PC-9 (cell line): Measurements from ENCODE around the gene PDK2. TPM values are rescaled to one million over a fixed set of nuclear protein-coding genes. Genes with fewer than 3 reads are reported as not detected.
A peak's percentile ranks its signal among the peaks of the same experiment; 100 is the strongest.

Source experiments
- BruUV-seq: library from RNA; stranded (reverse); fragments of 400-500 nt; replicated peaks from 2 replicates; lab custom pipeline; 2021; lab: Mats Ljungman, UMichigan
- CTCF ChIA-PET: fragments of 300-600 bp; sonication (Branson Sonifier 250); formaldehyde crosslinking; loops from one replicate; lab custom pipeline; 2022; ENCODE audit warnings: antibody characterized with exemption; lab: Charles Lee
- POLR2A ChIA-PET: fragments of 300-600 bp; sonication (Branson Sonifier 250); formaldehyde crosslinking; loops from one replicate; lab custom pipeline; 2022; ENCODE audit warnings: antibody characterized with exemption; ENCODE audit not compliant: unreplicated experiment; lab: Charles Lee
- DNase-seq, 2 experiments: peaks; one replicate each; pipeline versions ENCODE4 v3.0.0 to v3.0.0-alpha.2; 2015 to 2022; ENCODE audit warnings: mixed read lengths in 1 of 2
- H2AFZ ChIP-seq: fragments of 200-600 bp; sonication (generic); 2 replicates; pipeline ENCODE4 v1.8.1; 2017; ENCODE audit warnings: antibody characterized with exemption
- H3F3A ChIP-seq: fragments of 200-600 bp; sonication (generic); 2 replicates; pipeline ENCODE4 v1.8.1; 2017; ENCODE audit warnings: antibody characterized with exemption, mild to moderate bottlenecking, low read depth; ENCODE audit not compliant: insufficient read depth
- H3K27ac ChIP-seq: fragments of 200-600 bp; sonication (generic); 2 replicates; pipeline ENCODE4 v1.6.1; 2016; ENCODE audit warnings: mixed run types
- H3K27me3 ChIP-seq: fragments of 200-600 bp; sonication (generic); 2 replicates; pipeline ENCODE4 v1.6.1; 2016; ENCODE audit warnings: low read depth, mixed run types; ENCODE audit not compliant: insufficient read depth
- H3K36me3 ChIP-seq: fragments of 200-600 bp; sonication (generic); 2 replicates; pipeline ENCODE4 v1.6.1; 2016; ENCODE audit warnings: low read depth, mixed run types
- H3K4me1 ChIP-seq: fragments of 200-600 bp; sonication (generic); replicated peaks from 2 replicates; pipeline ENCODE4 v1.6.1; 2016; ENCODE audit warnings: mixed run types; ENCODE audit not compliant: insufficient read depth
- H3K4me2 ChIP-seq: fragments of 200-600 bp; sonication (generic); 2 replicates; pipeline ENCODE4 v1.6.1; 2017; ENCODE audit warnings: mixed run types
- H3K4me3 ChIP-seq: fragments of 200-600 bp; sonication (generic); 2 replicates; pipeline ENCODE4 v1.6.1; 2016; ENCODE audit warnings: mixed run types
- H3K79me2 ChIP-seq: fragments of 200-600 bp; sonication (generic); 2 replicates; pipeline ENCODE4 v1.6.1; 2017; ENCODE audit warnings: low read depth, mixed run types
- H3K9me2 ChIP-seq: fragments of 200-600 bp; sonication (generic); 2 replicates; pipeline ENCODE4 v1.8.1; 2017; ENCODE audit warnings: mild to moderate bottlenecking; ENCODE audit not compliant: insufficient read depth
- H3K9me3 ChIP-seq: fragments of 200-600 bp; sonication (generic); 2 replicates; pipeline ENCODE4 v1.8.1; 2016; ENCODE audit warnings: low read depth; ENCODE audit not compliant: insufficient read depth
- H4K20me1 ChIP-seq: fragments of 200-600 bp; sonication (generic); 2 replicates; pipeline ENCODE4 v1.8.1; 2017; ENCODE audit not compliant: insufficient read depth
- CTCF ChIP-seq: fragments of 200-600 bp; sonication (generic); conservative IDR thresholded peaks from 2 replicates; pipeline ENCODE4 v1.6.1; 2017; ENCODE audit warnings: mixed run types, antibody characterized with exemption, mild to moderate bottlenecking, moderate library complexity
- EZH2 ChIP-seq: fragments of 200-600 bp; sonication (generic); IDR thresholded peaks from 2 replicates; pipeline ENCODE4 v1.8.0; 2017; ENCODE audit warnings: antibody characterized with exemption, low read depth
- intact Hi-C: fragments of 100-400 bp; cut with micrococcal nuclease; formaldehyde crosslinking; loops from one replicate; pipeline ENCODE4 v1.10.0; 2022; ENCODE audit not compliant: unreplicated experiment
- total RNA-seq: library from RNA; stranded (reverse); gene quantifications from 2 replicates; pipeline ENCODE4 v1.2.3, GENCODE V29; 2021

The PDK2 gene
- total RNA-seq, 1 experiment from 2014 or later: 58.7 TPM

GRCh38 chr17:50057521-50057991 lies 37.6 kb upstream of the PDK2 start:
- no peaks in the 10 kb centered on the region for H3K9me2 ChIP-seq
- H3K4me1 ChIP-seq: peaks cover 66% of the 10 kb centered on the region
- H3K9me3 ChIP-seq: no peaks in the 10 kb centered on the region
- peaks cover 41% of the 10 kb centered on the region for H3K36me3 ChIP-seq
- BruUV-seq: no TSS peak
- CTCF ChIA-PET: interaction anchor here (2.0 kb wide), 1 partner anchor 30 kb away, joined by 13 read pairs; no protein-coding TSS in a partner anchor
- no peak overlapping the region for H2AFZ ChIP-seq
- H3K4me3 ChIP-seq: peak overlapping the region; percentile 79
- DNase-seq: peak in 1 of 2 experiments; percentile 53
- no peaks in the 10 kb centered on the region for H3K27me3 ChIP-seq
- TF ChIP-seq CTCF (no peak), EZH2 (no peak)
- POLR2A ChIA-PET: interaction anchor here (0.6 kb wide), 1 partner anchor 16 kb away, joined by 5 read pairs; no protein-coding TSS in a partner anchor
- H3K4me2 ChIP-seq: peak overlapping the region; percentile 92
- H3K79me2 ChIP-seq: peaks cover 78% of the 10 kb centered on the region
- peaks cover 17% of the 10 kb centered on the region for H4K20me1 ChIP-seq
- intact Hi-C loops: no loop called here
- peaks cover 93% of the 10 kb centered on the region for H3F3A ChIP-seq
- peak overlapping the region; percentile 97 for H3K27ac ChIP-seq

- Histone ChIP-seq H3K9me3 (no peaks in the 10 kb centered on the region), H3K4me2 (peak overlapping the region; percentile 92), H3K27ac (peak overlapping the region; percentile 97), H3K36me3 (peaks cover 47% of the 10 kb centered on the region), H3K27me3 (no peaks in the 10 kb centered on the region), H3K4me1 (peaks cover 66% of the 10 kb centered on the region), H4K20me1 (peaks cover 17% of the 10 kb centered on the region), H3K79me2 (peaks cover 86% of the 10 kb centered on the region), H3K4me3 (peak overlapping the region; percentile 79), H2AFZ (no peak overlapping the region), H3K9me2 (no peaks in the 10 kb centered on the region), H3F3A (peaks cover 93% of the 10 kb centered on the region)
- TF ChIP-seq EZH2: no peak
- TF ChIP-seq CTCF: no peak
- no TSS peak for BruUV-seq
- intact Hi-C loops: no loop called here
- CTCF ChIA-PET: no interaction called here
- POLR2A ChIA-PET: interaction anchor here (0.6 kb wide), 1 partner anchor 31 kb away, joined by 5 read pairs; no protein-coding TSS in a partner anchor
- no peak for DNase-seq
Measured at GRCh38 chr17:50058296-50058953, 36.7 kb upstream of the PDK2 start.

- peaks cover 66% of the 10 kb centered on the region for H3K4me1 ChIP-seq
- peaks cover 85% of the 10 kb centered on the region for H3K79me2 ChIP-seq
- TF ChIP-seq EZH2 (no peak), CTCF (no peak)
- H3K36me3 ChIP-seq: peaks cover 54% of the 10 kb centered on the region
- no peaks in the 10 kb centered on the region for H3K27me3 ChIP-seq
- H3K4me3 ChIP-seq: peak overlapping the region; percentile 79
- ChIA-PET CTCF (interaction anchor here (1.1 kb wide), 1 partner anchor 31 kb away, joined by 6 read pairs; no protein-coding TSS in a partner anchor), POLR2A (interaction anchor here (0.5 to 0.6 kb wide), 2 partner anchors 31 to 975 kb away, joined by 4 to 5 read pairs; no protein-coding TSS in a partner anchor)
- no peak overlapping the region for H2AFZ ChIP-seq
- no peaks in the 10 kb centered on the region for H3K9me2 ChIP-seq
- peaks cover 93% of the 10 kb centered on the region for H3F3A ChIP-seq
- H3K9me3 ChIP-seq: no peaks in the 10 kb centered on the region
- peak; percentile 66 to 71 for DNase-seq
- peak overlapping the region; percentile 97 for H3K27ac ChIP-seq
- H4K20me1 ChIP-seq: peaks cover 17% of the 10 kb centered on the region
- intact Hi-C loops: no loop called here
- no TSS peak for BruUV-seq
- H3K4me2 ChIP-seq: peak overlapping the region; percentile 92
Measured at GRCh38 chr17:50059256-50059655, 35.9 kb upstream of the PDK2 start.
